Suprapubic skin (tissue), 4 donors: Measurements from ENCODE around the gene PIEZO1. TPM values are rescaled to one million over a fixed set of nuclear protein-coding genes. Genes with fewer than 3 reads are reported as not detected.
A peak's percentile ranks its signal among the peaks of the same experiment; 100 is the strongest.

ENCODE experiments used
- DNase-seq, 2 donors: peaks; one replicate each; pipeline ENCODE4 v3.0.0-alpha.2; 2019; ENCODE audit warnings: low spot score in 2 of 2
- H3K27ac ChIP-seq: fragments of 200-600 bp; sonication (generic); one replicate; pipeline ENCODE4 v1.5.1; 2019
- H3K27me3 ChIP-seq: fragments of 200-600 bp; sonication (generic); one replicate; pipeline ENCODE4 v1.5.1; 2019
- H3K36me3 ChIP-seq: fragments of 200-600 bp; sonication (generic); one replicate; pipeline ENCODE4 v1.5.1; 2019
- H3K4me1 ChIP-seq: fragments of 200-600 bp; sonication (generic); one replicate; pipeline ENCODE4 v1.5.1; 2019
- H3K4me3 ChIP-seq: fragments of 200-600 bp; sonication (generic); one replicate; pipeline ENCODE4 v1.5.1; 2019; ENCODE audit warnings: mild to moderate bottlenecking
- H3K9me3 ChIP-seq: fragments of 200-600 bp; sonication (generic); one replicate; pipeline ENCODE4 v1.5.1; 2019
- EP300 ChIP-seq: sonication (generic); formaldehyde crosslinking; IDR thresholded peaks from one replicate; pipeline ENCODE4 v1.6.1; 2017; ENCODE audit warnings: antibody characterized with exemption
- POLR2A ChIP-seq, 2 donors: fragments of 450-650 bp; IDR thresholded peaks; one replicate each; pipeline ENCODE4 v1.6.1; 2017; ENCODE audit warnings: antibody characterized with exemption in 2 of 2, mild to moderate bottlenecking in 2 of 2, moderate library complexity in 2 of 2
- POLR2AphosphoS5 ChIP-seq, 3 donors: sonication (generic); formaldehyde crosslinking; IDR thresholded peaks; one replicate each; pipeline ENCODE4 v1.6.1; 2017; ENCODE audit warnings: antibody characterized with exemption in 3 of 3
- WGBS: methylation state at CpG from one replicate; pipeline ENCODE4 v1.1.5; 2018; 5-methylcytosine and 5-hydroxymethylcytosine counted together
- total RNA-seq, 4 donors: library from RNA; depleted of rRNA; stranded (reverse); fragments of >200 nt; gene quantifications; one replicate each; pipeline ENCODE4 v1.1.0, GENCODE V29; 2016
- TF ChIP-seq, protein P1 (sequence below), 2 donors: fragments of 200-600 bp in 1 of 2; fragments of 450-650 bp in 1 of 2; sonication (generic) in 1 of 2; IDR thresholded peaks; one replicate each; pipeline ENCODE4 v1.5.1; 2016 to 2019; ENCODE audit warnings: antibody characterized with exemption in 2 of 2, mild to moderate bottlenecking in 1 of 2, moderate library complexity in 1 of 2

PIEZO1 gene, protein sequence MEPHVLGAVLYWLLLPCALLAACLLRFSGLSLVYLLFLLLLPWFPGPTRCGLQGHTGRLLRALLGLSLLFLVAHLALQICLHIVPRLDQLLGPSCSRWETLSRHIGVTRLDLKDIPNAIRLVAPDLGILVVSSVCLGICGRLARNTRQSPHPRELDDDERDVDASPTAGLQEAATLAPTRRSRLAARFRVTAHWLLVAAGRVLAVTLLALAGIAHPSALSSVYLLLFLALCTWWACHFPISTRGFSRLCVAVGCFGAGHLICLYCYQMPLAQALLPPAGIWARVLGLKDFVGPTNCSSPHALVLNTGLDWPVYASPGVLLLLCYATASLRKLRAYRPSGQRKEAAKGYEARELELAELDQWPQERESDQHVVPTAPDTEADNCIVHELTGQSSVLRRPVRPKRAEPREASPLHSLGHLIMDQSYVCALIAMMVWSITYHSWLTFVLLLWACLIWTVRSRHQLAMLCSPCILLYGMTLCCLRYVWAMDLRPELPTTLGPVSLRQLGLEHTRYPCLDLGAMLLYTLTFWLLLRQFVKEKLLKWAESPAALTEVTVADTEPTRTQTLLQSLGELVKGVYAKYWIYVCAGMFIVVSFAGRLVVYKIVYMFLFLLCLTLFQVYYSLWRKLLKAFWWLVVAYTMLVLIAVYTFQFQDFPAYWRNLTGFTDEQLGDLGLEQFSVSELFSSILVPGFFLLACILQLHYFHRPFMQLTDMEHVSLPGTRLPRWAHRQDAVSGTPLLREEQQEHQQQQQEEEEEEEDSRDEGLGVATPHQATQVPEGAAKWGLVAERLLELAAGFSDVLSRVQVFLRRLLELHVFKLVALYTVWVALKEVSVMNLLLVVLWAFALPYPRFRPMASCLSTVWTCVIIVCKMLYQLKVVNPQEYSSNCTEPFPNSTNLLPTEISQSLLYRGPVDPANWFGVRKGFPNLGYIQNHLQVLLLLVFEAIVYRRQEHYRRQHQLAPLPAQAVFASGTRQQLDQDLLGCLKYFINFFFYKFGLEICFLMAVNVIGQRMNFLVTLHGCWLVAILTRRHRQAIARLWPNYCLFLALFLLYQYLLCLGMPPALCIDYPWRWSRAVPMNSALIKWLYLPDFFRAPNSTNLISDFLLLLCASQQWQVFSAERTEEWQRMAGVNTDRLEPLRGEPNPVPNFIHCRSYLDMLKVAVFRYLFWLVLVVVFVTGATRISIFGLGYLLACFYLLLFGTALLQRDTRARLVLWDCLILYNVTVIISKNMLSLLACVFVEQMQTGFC (N-terminal part only)
- 100 to 1,000 TPM; 185 to 269 (median 224) TPM for total RNA-seq

DNA sequence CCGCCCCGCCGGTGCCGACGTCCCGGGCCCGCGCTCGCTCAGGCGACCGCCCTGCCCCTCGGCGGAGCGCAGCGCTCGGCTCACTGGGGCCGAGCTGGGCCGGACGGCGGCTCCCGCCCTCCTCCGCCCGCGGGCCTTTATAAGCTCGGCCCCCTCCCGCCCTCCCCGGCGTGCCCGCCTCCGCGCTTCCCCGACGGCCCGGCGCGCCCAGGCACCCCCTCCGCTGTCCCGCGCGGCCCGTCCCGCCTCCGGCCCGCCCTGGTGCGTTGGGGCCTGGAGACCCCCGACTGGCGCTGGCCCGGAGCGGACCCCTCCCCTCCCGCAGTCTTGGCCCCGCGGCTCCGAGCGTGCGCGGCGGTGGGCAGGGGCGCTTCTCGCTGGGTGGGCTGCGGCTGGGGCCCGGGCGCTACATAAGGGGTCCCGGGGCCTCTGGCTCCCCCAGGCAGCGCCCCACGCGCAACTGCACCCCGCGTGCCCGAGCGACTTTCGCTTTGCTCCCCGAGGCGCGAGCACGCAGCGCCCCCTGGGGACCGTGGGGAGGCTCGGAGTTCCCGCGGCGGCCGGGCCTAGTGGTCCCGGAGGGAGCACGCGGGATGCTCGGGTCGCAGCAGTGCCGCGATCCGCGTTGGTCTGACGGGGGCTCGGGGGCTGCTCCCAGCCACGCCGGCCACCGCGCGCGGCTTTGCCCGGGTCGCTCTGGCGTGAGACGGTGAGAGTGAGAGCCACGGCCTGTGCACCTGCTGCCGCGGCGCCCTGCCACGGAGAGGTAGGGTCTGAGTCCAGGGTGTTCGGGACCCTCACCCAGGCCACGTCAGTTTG, at the start of gene PIEZO1:
Gene PIEZO1, minus strand, starts transcription at position 115 of the 819 bp plus-strand sequence. CDS start 256 bp downstream, outside the sequence.
- Histone ChIP-seq H3K36me3 (no peaks in the 10 kb centered on the region), H3K9me3 (no peaks in the 10 kb centered on the region), H3K27me3 (peaks cover under 1% of the 10 kb centered on the region), H3K4me1 (peaks cover 55% of the 10 kb centered on the region), H3K4me3 (peak within 1 kb of the TSS; percentile 88), H3K27ac (peak within 1 kb of the TSS; percentile 97)
- DNase-seq = no peak
- TF ChIP-seq, protein P1, sequence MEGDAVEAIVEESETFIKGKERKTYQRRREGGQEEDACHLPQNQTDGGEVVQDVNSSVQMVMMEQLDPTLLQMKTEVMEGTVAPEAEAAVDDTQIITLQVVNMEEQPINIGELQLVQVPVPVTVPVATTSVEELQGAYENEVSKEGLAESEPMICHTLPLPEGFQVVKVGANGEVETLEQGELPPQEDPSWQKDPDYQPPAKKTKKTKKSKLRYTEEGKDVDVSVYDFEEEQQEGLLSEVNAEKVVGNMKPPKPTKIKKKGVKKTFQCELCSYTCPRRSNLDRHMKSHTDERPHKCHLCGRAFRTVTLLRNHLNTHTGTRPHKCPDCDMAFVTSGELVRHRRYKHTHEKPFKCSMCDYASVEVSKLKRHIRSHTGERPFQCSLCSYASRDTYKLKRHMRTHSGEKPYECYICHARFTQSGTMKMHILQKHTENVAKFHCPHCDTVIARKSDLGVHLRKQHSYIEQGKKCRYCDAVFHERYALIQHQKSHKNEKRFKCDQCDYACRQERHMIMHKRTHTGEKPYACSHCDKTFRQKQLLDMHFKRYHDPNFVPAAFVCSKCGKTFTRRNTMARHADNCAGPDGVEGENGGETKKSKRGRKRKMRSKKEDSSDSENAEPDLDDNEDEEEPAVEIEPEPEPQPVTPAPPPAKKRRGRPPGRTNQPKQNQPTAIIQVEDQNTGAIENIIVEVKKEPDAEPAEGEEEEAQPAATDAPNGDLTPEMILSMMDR (IDR thresholded peaks at IDR 0.05) = peak; percentile 75 to 91
- TF ChIP-seq POLR2AphosphoS5 (IDR thresholded peaks at IDR 0.05) = no peak
- peak in 1 of 2 donors; percentile 25 for TF ChIP-seq POLR2A (IDR thresholded peaks at IDR 0.05)
- no peak for TF ChIP-seq EP300
- 15% methylated on average over 15 of the region's 110 CpGs for WGBS

DNA sequence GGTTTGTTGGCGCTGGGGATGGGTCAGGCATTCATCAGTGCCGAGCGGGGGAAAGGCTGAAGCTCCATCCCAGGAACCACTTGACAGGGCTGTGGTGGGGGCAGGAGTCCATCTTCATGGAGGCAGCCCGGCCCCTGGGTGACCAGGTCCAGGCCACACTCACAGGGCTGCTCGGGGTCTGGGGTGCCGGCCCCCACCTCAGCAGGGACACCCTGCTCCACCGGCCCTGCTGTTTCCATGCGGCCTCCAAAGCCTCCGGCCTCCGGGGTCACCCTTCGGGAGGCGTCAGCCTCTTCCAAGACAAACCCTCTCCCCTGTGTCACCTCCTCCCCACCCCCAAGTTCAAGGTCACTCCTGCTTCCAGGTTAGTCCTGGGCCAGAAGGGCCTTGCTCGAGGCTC, 49.6 kb upstream of the PIEZO1 start:
- H3K36me3 ChIP-seq = peaks cover 36% of the 10 kb centered on the region
- H3K9me3 ChIP-seq = no peaks in the 10 kb centered on the region
- no peaks in the 10 kb centered on the region for H3K4me1 ChIP-seq
- WGBS = 80% methylated on average over 1 of the region's 13 CpGs
- no peak overlapping the region for H3K27ac ChIP-seq
- no peak for DNase-seq
- TF ChIP-seq, protein P1 (IDR thresholded peaks at IDR 0.05) = no peak
- TF ChIP-seq POLR2AphosphoS5 (IDR thresholded peaks at IDR 0.05) (no peak), POLR2A (IDR thresholded peaks at IDR 0.05) (no peak), EP300 (no peak)
- H3K27me3 ChIP-seq = no peaks in the 10 kb centered on the region
- H3K4me3 ChIP-seq = no peak overlapping the region

DNA sequence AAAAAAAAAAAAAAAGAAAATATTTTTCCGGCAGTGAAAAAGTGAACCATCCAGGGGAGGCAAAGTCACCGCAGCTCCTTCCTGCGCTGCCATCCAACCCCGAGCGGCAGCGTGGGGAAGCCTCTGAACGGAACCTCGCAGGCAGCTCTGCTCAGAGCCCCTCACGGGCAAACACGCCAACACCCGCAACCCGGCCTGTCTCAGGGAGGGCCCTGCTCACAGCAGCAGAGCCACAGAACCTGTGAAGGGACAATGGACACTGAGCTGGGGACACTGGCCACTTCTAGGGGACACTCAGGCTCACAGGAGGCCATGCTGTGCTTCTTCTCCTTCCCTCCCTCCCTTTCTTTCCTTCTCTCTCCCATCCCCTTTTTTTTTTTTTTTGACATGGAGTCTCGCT, 48.1 kb upstream of the PIEZO1 start:
- Histone ChIP-seq H3K4me1 (no peaks in the 10 kb centered on the region), H3K27me3 (no peaks in the 10 kb centered on the region), H3K27ac (no peak overlapping the region), H3K4me3 (no peak overlapping the region), H3K9me3 (no peaks in the 10 kb centered on the region), H3K36me3 (peaks cover 26% of the 10 kb centered on the region)
- TF ChIP-seq POLR2AphosphoS5 (IDR thresholded peaks at IDR 0.05) (no peak), POLR2A (IDR thresholded peaks at IDR 0.05) (no peak), EP300 (no peak)
- TF ChIP-seq, protein P1 (IDR thresholded peaks at IDR 0.05) = no peak
- WGBS = 93% methylated on average over 13 of the region's 13 CpGs
- DNase-seq = no peak

DNA sequence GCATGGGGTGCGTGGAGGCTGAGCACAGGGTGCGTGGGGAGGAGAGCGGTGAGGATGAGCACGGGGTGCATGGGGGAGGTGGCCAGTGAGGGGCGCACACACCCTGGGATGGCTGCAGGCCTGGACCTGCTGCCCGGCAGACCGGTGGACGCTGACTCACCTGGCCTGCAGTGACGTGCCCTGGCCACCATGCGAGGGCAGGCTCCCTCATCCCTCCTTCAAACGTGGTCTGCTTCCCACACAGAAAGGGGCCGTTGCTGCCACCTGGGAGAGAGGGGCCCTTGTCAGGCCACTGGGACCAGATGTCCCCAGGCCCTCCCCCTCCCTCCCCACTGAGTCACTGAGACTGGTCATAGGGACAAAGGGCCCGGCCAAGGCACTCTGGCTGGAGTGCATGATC, 46.8 kb upstream of the PIEZO1 start:
- no peak overlapping the region for H3K27ac ChIP-seq
- peaks cover 30% of the 10 kb centered on the region for H3K36me3 ChIP-seq
- 80% methylated on average over 9 of the region's 13 CpGs for WGBS
- peaks cover under 1% of the 10 kb centered on the region for H3K4me1 ChIP-seq
- TF ChIP-seq, protein P1 (IDR thresholded peaks at IDR 0.05) = no peak
- TF ChIP-seq POLR2A (IDR thresholded peaks at IDR 0.05) (no peak), POLR2AphosphoS5 (IDR thresholded peaks at IDR 0.05) (no peak), EP300 (no peak)
- H3K4me3 ChIP-seq = no peak overlapping the region
- H3K27me3 ChIP-seq = no peaks in the 10 kb centered on the region
- H3K9me3 ChIP-seq = no peaks in the 10 kb centered on the region
- DNase-seq = no peak
